Esophagus squamous epithelium (tissue), 4 donors: Measurements from ENCODE around the gene KCTD11.

ENCODE experiments used
- POLR2A ChIP-seq, 4 donors: fragments of 450-650 bp; IDR thresholded peaks; one replicate each; pipeline ENCODE4 v1.6.1; 2017; ENCODE audit warnings: antibody characterized with exemption in 4 of 4, mild to moderate bottlenecking in 4 of 4, moderate library complexity in 3 of 4
- TF ChIP-seq, protein P1 (sequence below), 6 experiments: fragments of 450-650 bp in 4 of 6; fragments of 200-600 bp in 2 of 6; sonication (generic) in 2 of 6; IDR thresholded peaks; one replicate each; pipeline ENCODE4 v1.5.1; 2016 to 2019; ENCODE audit warnings: antibody characterized with exemption in 6 of 6, mild to moderate bottlenecking in 4 of 6, moderate library complexity in 4 of 6

DNA sequence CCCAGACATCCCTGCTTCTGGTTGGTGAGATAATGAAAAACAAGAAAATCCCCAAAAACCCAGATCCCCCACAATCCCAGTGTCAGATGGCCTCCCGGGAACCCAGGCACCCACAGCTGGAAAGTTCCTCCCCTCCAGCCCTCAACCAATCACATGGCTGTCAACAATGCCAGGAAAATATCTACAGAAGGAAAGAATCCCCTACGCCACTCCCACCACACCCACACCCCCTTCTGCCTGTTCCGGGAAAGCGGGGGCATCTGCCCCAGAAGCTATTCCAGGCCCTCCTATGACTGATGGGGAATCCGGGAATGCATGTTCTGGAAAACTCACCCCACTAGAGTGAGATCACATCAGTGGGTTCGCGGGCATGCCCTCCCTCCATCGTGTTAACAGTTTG is 4.8 kb downstream of the KCTD11 start:
- no peak for TF ChIP-seq POLR2A (IDR thresholded peaks at IDR 0.05)
- TF ChIP-seq, protein P1, sequence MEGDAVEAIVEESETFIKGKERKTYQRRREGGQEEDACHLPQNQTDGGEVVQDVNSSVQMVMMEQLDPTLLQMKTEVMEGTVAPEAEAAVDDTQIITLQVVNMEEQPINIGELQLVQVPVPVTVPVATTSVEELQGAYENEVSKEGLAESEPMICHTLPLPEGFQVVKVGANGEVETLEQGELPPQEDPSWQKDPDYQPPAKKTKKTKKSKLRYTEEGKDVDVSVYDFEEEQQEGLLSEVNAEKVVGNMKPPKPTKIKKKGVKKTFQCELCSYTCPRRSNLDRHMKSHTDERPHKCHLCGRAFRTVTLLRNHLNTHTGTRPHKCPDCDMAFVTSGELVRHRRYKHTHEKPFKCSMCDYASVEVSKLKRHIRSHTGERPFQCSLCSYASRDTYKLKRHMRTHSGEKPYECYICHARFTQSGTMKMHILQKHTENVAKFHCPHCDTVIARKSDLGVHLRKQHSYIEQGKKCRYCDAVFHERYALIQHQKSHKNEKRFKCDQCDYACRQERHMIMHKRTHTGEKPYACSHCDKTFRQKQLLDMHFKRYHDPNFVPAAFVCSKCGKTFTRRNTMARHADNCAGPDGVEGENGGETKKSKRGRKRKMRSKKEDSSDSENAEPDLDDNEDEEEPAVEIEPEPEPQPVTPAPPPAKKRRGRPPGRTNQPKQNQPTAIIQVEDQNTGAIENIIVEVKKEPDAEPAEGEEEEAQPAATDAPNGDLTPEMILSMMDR (IDR thresholded peaks at IDR 0.05): no peak
